ENCODE data around the gene CHD1L.

CHD1L gene

GRCh38 chr1:147245586-147246021 is 3.1 kb downstream of the CHD1L start:
- TF ChIP-seq EGR1 (IDR thresholded peaks at IDR 0.05) = no peak
- no peak for TF ChIP-seq CREB1 (IDR thresholded peaks at IDR 0.05; ENCODE audit: low read depth)
- TF ChIP-seq ZBTB7A (IDR thresholded peaks at IDR 0.05; ENCODE audit: low read depth) = no peak

- no peak for TF ChIP-seq RAD21 (IDR thresholded peaks at IDR 0.05; ENCODE audit: low read depth)
Measured at GRCh38 chr1:147246044-147246690, 3.7 kb downstream of the CHD1L start.

DNA sequence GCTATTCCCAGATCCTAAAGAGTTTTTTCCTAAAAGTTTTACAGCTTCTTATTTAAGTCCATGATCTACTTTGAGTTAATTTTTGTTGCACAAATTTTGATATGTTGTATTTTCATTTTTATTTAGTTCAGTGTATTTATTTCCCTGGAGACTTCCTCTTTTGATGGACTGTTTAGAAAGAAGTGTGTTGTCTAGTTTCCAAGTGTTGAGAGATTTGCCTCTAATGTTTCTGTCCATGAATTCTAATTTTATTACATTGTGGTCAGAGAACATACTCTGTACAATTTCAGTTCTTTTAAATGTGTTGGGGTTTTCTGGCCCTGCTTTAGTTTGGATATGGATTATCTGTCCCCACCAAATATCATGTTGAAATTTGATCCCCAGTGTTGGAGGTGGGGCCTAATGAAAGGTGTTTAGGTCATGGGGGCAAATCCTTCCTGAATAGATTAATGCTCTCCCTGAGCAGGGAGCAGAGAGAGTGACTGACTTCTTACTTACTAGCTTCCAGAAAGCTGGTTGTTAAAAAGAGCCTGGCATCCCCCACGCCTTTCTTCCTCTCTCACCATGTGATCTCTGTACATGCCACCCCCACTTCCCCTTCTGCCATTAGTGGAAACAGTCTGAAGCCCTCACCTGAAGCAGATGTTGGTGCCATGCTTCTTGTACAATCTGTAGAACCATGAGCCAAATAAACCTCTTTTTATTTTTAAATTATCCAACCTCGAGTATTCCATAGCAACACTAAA is 4.6 kb downstream of the CHD1L start:
- TF ChIP-seq USF1 (IDR thresholded peaks at IDR 0.05) = no peak
- TF ChIP-seq NFIC (IDR thresholded peaks at IDR 0.05) = no peak
- TF ChIP-seq CEBPB (IDR thresholded peaks at IDR 0.05) = no peak
- TF ChIP-seq REST (IDR thresholded peaks at IDR 0.05; ENCODE audit: low read depth) = no peak
- no peak for TF ChIP-seq ZBTB7A (IDR thresholded peaks at IDR 0.05; ENCODE audit: low read depth)
- no peak for TF ChIP-seq TAF1 (IDR thresholded peaks at IDR 0.05; ENCODE audit: low read depth)
- no peak for TF ChIP-seq CREB1 (IDR thresholded peaks at IDR 0.05; ENCODE audit: low read depth)
- no peak for TF ChIP-seq TCF12 (IDR thresholded peaks at IDR 0.05; ENCODE audit: low read depth)
- TF ChIP-seq, protein P1, sequence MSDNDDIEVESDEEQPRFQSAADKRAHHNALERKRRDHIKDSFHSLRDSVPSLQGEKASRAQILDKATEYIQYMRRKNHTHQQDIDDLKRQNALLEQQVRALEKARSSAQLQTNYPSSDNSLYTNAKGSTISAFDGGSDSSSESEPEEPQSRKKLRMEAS (IDR thresholded peaks at IDR 0.05) = no peak

DNA sequence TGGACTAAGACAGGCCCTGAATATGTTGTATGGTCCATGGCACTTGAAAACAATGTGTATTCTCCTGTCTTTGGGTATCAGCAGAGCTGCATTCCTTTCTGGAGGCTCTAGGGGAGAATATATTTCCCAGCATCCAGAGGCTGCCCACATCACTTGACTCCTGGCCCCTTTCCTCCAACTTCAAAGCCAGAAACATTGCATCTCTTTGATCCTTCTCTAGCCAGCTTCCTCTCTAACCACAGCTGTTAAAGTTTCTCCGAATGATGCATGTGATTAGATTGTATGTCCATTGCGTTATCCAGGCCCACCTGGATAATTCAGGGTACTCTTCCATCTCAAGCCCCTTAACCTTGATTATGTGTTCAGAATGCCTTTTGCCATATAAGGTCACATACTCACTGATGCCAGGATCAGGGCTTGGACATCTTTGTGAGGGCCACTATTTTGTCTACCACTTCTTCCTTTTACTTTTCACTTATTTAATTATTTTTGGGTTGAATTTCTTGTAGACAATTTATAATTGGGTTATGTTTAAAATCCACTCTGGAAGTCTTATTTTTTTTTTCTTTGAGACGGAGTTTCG is 5.3 kb downstream of the CHD1L start:
- TF ChIP-seq TCF12 (IDR thresholded peaks at IDR 0.05; ENCODE audit: low read depth) = no peak
- no peak for TF ChIP-seq YY1 (IDR thresholded peaks at IDR 0.05; ENCODE audit: low read depth)
- TF ChIP-seq TEAD4 (IDR thresholded peaks at IDR 0.05) = no peak
- no peak for TF ChIP-seq USF1 (IDR thresholded peaks at IDR 0.05)
- no peak for TF ChIP-seq CEBPB (IDR thresholded peaks at IDR 0.05)
- no peak for TF ChIP-seq TAF1 (IDR thresholded peaks at IDR 0.05; ENCODE audit: low read depth)
- no peak for TF ChIP-seq NFIC (IDR thresholded peaks at IDR 0.05)
- no peak for TF ChIP-seq EGR1 (IDR thresholded peaks at IDR 0.05)
- TF ChIP-seq RAD21 (IDR thresholded peaks at IDR 0.05; ENCODE audit: low read depth) = no peak
- TF ChIP-seq CREB1 (IDR thresholded peaks at IDR 0.05; ENCODE audit: low read depth) = no peak
- TF ChIP-seq REST (IDR thresholded peaks at IDR 0.05; ENCODE audit: low read depth) = no peak
- TF ChIP-seq, protein P1 (IDR thresholded peaks at IDR 0.05) = no peak
- TF ChIP-seq ZBTB7A (IDR thresholded peaks at IDR 0.05; ENCODE audit: low read depth) = no peak
- TF ChIP-seq EP300 (IDR thresholded peaks at IDR 0.05; ENCODE audit: borderline replicate concordance) = no peak
- TF ChIP-seq FOXM1 (IDR thresholded peaks at IDR 0.05; ENCODE audit: borderline replicate concordance, low read depth) = no peak

DNA sequence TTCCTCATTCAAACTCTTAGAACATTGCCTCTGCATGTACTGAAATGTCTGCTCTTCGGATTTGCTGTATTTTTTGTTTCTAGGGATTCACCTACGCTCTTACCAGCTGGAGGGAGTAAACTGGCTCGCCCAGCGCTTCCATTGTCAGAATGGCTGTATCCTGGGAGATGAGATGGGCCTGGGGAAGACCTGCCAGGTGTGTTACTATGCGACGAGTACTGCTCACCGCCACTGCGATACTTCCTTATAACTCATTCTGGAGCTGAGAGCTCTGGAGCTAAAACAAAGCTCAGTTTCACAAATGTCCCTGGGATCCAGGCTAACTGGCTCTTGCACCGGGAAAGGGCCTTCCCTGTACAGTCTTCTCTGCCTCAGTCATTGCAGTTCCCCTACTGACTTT is 10.1 kb downstream of the CHD1L start:
- TF ChIP-seq EP300 (IDR thresholded peaks at IDR 0.05; ENCODE audit: borderline replicate concordance) (no peak), CREB1 (IDR thresholded peaks at IDR 0.05; ENCODE audit: low read depth) (no peak), RAD21 (IDR thresholded peaks at IDR 0.05; ENCODE audit: low read depth) (no peak), CEBPB (IDR thresholded peaks at IDR 0.05) (no peak), FOXM1 (IDR thresholded peaks at IDR 0.05; ENCODE audit: borderline replicate concordance, low read depth) (no peak), TCF12 (IDR thresholded peaks at IDR 0.05; ENCODE audit: low read depth) (no peak), ZBTB7A (IDR thresholded peaks at IDR 0.05; ENCODE audit: low read depth) (no peak), NFIC (IDR thresholded peaks at IDR 0.05) (no peak), REST (IDR thresholded peaks at IDR 0.05; ENCODE audit: low read depth) (no peak), EGR1 (IDR thresholded peaks at IDR 0.05) (no peak), TAF1 (IDR thresholded peaks at IDR 0.05; ENCODE audit: low read depth) (no peak)
- TF ChIP-seq, protein P1 (IDR thresholded peaks at IDR 0.05) = no peak

Data from Ishikawa (cell line).